Transverse colon (tissue), 4 donors: ENCODE measurements around the gene CGNL1.

Experiments
- POLR2A ChIP-seq: fragments of 450-650 bp; IDR thresholded peaks from one replicate; pipeline ENCODE4 v1.6.1; 2016; ENCODE audit warnings: antibody characterized with exemption, mild to moderate bottlenecking, moderate library complexity
- POLR2AphosphoS5 ChIP-seq, 3 donors: sonication (generic); formaldehyde crosslinking; IDR thresholded peaks; one replicate each; pipeline ENCODE4 v1.6.1; 2016; ENCODE audit warnings: antibody characterized with exemption in 3 of 3
- TF ChIP-seq, protein P1 (sequence below), 5 experiments: fragments of 200-600 bp in 3 of 5; fragments of 450-650 bp in 2 of 5; sonication (generic) in 3 of 5; IDR thresholded peaks; 1 replicate in 2 of 5; 2 replicates in 3 of 5; pipeline ENCODE4 v1.5.1; 2016 to 2017; ENCODE audit warnings: antibody characterized with exemption in 5 of 5, inconsistent platforms in 3 of 5, mild to moderate bottlenecking in 2 of 5, moderate library complexity in 1 of 5

- no peak for TF ChIP-seq POLR2A
- TF ChIP-seq POLR2AphosphoS5 (IDR thresholded peaks at IDR 0.05) = no peak
- TF ChIP-seq, protein P1, sequence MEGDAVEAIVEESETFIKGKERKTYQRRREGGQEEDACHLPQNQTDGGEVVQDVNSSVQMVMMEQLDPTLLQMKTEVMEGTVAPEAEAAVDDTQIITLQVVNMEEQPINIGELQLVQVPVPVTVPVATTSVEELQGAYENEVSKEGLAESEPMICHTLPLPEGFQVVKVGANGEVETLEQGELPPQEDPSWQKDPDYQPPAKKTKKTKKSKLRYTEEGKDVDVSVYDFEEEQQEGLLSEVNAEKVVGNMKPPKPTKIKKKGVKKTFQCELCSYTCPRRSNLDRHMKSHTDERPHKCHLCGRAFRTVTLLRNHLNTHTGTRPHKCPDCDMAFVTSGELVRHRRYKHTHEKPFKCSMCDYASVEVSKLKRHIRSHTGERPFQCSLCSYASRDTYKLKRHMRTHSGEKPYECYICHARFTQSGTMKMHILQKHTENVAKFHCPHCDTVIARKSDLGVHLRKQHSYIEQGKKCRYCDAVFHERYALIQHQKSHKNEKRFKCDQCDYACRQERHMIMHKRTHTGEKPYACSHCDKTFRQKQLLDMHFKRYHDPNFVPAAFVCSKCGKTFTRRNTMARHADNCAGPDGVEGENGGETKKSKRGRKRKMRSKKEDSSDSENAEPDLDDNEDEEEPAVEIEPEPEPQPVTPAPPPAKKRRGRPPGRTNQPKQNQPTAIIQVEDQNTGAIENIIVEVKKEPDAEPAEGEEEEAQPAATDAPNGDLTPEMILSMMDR (IDR thresholded peaks at IDR 0.05) = no peak
Observed at GRCh38 chr15:57540736-57541135, 164.4 kb downstream of the CGNL1 start.
